ENCODE data around the gene LANCL3.

- TF ChIP-seq SREBF2 (IDR thresholded peaks at IDR 0.05) (no peak), SMC3 (IDR thresholded peaks at IDR 0.05) (no peak), CHD2 (IDR thresholded peaks at IDR 0.05; ENCODE audit: low read length, partially characterized antibody) (no peak), POLR2A (IDR thresholded peaks at IDR 0.05; ENCODE audit: low read length) (no peak), JUN (IDR thresholded peaks at IDR 0.05) (no peak)
Observed at GRCh38 chrX:37644381-37645305, 73.2 kb downstream of the LANCL3 start.
